GM18861 (cell line): Measurements from ENCODE around the gene PMAIP1.
"Not testable (repeated sequence)": the region's sequence is repeated elsewhere in the genome, so short reads cannot be mapped to it uniquely, and the experiment has no call there.

Source experiments
- ATAC-seq: cut with Tn5 transposase; IDR thresholded peaks from one replicate; pipeline ENCODE4 v1.9.1; 2021; ENCODE audit not compliant: unreplicated experiment

Gene PMAIP1

DNA sequence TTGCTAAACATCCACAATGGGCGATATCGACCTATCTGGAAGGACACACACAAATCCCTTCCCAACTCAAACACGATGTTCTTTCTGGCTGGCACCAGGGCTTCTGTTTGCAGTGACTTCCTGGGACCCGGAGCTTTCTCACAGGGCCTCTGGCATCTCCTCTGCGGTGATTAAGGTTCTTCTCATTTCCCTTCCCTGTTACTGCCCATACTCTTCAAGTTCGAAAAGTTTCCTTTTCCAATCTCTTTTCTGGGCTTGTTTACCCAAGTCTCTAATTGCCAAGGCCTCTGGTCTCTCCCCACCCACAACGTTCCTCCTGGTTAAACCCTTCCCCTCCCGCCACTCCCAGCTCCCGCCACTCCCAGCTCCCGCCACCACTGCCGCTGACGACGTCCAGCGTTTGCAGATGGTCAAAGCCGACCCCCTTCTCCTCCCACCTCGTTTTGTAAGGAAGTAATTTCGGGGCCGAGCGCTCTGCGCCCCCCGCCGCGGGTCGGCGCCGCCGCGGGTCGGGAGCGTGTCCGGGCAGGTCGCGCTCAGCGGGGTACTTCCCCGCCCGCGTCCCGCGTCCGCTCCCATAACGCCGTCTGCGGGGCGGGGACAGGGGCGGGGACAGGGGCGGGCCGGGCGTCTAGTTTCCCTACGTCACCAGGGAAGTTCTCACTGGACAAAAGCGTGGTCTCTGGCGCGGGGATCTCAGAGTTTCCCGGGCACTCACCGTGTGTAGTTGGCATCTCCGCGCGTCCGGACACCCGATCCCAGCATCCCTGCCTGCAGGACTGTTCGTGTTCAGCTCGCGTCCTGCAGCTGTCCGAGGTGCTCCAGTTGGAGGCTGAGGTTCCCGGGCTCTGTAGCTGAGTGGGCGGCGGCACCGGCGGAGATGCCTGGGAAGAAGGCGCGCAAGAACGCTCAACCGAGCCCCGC is at the start of gene PMAIP1:
PMAIP1 (plus strand) TSS at position 699 of the 924 bp plus-strand sequence; CDS start at position 881, 182 bp downstream.
- ATAC-seq = no peak

DNA sequence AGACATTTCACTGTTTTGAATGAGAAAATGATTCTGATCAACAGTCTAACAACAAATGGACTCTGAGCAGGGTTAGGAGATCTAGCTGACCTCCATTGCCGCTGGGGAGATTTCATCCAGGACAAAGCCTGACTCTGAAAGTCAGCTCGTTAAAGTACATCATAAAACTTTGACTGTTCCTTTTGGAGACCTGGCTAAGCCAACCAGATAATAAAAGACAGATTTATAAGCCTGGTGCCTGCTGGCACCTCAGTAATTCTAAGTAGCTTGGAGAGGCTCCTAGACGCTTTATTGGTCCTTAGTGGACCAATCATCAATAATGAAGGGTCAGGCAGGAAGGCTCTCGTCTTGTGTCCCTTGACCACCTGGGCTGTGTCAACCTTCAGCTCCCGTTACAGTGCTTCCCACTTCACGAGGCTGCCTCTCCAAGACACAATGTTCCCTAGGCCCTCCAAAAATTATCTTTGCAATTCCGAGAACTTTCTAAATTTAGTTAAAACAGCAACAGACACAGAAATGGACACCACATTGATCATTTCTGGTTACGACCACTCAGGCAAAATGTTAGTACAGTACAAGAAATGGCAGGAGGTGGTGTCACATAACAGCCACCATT is 47.9 kb upstream of the PMAIP1 start:
- no peak for ATAC-seq

DNA sequence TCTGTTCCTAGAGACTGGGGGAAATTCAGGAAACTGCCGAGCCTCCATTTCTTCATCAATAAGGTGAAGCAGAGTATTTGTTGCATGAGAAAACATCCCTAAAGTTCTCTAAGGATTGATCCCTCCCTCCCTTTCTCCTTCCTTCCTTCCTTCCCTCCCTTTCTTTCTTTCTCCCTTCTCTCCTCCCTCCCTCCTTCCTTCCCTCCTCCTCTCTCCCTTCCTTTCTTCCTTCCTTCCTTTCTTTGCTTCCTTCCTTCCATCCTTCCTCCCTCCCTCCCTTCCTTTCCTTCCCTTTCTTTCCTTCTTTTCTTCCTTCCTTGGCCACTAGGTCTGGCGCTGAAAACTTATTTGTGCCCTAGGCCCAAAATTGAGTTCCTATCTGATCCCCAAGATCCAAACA is 47.2 kb upstream of the PMAIP1 start:
- no peak for ATAC-seq

GRCh38 chr18:59853380-59853779 is 46.4 kb upstream of the PMAIP1 start:
- ATAC-seq = no peak

DNA sequence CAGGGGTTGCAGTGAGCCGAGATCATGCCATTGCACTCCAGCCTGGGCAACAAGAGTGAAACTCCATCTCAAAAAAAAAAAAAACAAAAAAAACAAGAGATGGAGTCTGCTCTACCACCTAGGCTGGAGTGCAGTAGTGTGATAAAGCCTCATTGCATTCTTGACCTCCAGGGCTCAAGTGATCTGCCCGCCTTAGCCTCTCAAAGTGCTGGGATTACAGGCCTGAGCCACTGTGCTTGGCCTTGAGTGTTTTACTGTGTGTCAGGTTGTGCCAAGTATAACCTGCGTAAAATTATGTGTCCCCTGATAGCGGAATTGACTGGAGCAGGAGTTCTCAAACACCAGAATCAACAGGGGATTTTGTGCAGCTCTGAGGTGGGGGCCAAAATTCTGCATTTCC is 45.8 kb upstream of the PMAIP1 start:
- not testable (repeated sequence) for ATAC-seq

DNA sequence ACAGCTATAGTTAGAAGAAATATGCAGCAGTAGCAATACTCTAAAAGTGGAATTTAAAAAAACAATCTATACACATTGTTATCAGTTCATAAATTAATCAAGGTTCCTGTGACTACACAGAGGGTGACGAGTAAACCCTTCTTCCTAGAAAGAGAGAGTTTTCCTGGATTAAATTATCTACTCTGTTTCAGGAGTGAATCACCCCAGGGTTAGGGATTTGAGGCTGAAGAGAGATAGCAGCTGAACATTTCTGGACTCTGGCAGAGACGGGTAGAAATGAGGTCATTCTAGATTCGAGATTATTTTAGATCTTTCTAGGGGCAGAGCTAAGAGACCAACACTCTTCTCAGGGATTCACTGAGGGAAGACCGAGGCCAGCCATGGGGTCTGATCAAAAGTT is 38.8 kb upstream of the PMAIP1 start:
- ATAC-seq = no peak

- ATAC-seq = peak; percentile 63
Observed at GRCh38 chr18:59861963-59862819, 37.6 kb upstream of the PMAIP1 start.

GRCh38 chr18:59865241-59865986 is 34.4 kb upstream of the PMAIP1 start:
- ATAC-seq = no peak

GRCh38 chr18:59866551-59867269 is 33.1 kb upstream of the PMAIP1 start:
- no peak for ATAC-seq

- ATAC-seq = no peak
Observed at GRCh38 chr18:59867337-59868104, 32.3 kb upstream of the PMAIP1 start.

GRCh38 chr18:59870623-59871130 is 29.1 kb upstream of the PMAIP1 start:
- ATAC-seq = no peak

DNA sequence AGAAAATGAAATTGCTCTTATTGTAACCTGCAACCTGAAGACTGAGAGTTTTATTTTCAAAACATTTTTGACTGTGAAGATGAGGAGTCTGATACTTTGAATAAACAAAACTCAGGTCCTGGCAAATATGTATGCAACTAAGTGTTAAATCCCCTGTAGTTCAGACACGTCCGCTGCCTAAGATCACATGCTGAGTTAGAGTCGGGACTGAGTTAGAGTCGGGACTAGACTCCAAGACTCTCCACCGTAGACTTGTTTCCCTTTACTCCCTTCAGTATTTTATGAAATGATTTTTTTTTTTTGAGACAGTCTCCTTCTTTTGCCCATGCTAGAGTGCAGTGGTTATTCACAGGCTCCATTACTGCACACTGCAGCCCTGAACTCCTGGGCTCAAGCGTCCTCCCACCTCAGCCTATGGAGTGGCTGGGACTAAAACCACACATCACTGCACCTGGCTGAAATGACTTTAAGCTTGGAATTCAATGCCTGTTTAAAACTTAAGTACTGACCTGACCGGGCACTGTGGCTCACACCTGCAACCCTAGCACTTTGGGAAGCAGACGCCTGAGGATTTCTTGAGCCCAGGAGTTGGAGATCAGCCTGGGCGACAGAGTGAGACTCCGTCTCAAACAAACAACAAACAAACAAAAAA is 28.0 kb upstream of the PMAIP1 start:
- no peak for ATAC-seq

- ATAC-seq = no peak
Observed at GRCh38 chr18:59873641-59874040, 26.2 kb upstream of the PMAIP1 start.

- ATAC-seq = no peak
Observed at GRCh38 chr18:59874166-59874565, 25.6 kb upstream of the PMAIP1 start.

- peak; percentile 71 for ATAC-seq
Observed at GRCh38 chr18:59876310-59876626, 23.5 kb upstream of the PMAIP1 start.

DNA sequence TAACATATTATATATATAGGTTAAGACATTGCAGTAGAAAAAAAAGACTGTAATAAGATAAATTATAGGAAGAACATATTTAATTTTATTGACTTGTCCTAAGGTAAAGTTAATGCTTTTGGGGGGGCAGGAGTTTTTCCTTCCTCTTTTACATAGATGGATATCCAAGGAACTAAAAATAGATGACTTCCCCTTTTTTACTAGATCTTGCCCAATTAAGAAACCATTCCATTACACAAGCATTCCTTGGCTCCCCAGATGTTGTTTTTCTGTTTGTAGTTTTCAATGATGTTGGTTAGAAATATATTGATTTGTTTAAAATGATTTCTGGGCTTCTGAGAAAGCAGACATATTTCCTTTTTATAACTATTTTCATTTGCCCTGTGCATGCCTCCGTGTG is 22.4 kb upstream of the PMAIP1 start:
- ATAC-seq = no peak

DNA sequence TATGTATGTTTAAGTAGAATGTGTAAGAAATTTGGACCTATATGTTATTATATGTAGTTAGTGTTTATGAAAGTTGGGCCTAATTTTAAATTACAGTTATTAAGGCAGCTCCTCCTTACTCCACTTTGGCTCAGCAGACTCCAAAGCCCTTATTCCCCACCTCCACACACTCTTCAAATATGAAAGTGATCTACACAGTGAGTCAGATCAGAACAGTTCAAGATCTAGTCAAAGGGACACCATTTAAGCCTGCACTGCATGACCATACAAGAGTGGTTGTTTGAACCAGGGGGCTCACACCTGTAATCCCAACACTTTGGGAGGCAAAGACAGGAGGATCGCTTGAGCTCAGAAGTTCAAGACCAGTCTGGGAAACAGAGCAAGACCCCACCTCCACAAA is 21.2 kb upstream of the PMAIP1 start:
- ATAC-seq = peak; percentile 39

DNA sequence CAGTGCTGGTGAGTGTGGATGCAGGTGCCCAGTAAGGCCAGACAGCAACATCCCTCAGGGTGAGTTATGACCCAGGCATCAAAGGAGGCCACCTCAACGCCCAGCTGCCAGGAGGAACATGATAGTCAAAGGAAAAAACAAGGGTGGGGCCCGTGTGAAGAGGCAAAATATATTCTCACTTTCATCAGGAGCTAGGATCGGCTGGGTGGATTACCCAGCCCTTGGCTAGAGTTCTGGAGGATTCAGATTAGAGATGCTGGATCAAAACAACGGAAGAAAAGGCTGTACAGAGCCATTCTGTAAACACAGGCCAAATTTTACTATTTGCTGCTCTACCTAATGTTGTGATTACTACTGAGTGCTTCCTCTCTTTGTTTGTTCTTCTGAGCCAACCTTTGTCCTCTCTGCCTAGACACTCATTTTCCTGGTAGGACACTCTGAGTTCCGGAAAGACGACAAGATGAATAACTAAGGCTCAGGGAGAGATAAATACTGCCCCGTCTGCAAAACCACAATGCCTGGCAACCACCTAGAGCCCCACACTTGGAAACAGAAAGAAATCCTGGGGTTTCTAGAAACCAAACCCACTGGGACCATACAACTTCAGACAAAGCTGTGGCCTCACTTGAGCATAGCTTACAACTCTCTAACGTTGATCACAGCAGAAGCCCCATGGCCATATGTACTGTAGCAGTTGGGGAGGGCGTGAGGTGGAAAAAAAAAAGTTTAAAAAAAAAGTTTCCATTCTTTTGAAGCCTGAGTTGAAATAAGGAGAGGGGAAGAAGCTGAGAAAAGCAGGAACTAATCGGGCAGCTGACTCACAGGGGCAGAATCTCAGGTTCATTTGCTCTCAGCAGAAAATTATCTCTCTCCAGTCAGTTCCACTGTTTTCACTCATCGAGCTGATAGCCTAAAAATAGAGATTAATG is 17.8 kb upstream of the PMAIP1 start:
- ATAC-seq = no peak
